Measurements from ENCODE around the gene RETSAT. TPM values are rescaled to one million over a fixed set of nuclear protein-coding genes. Genes with fewer than 3 reads are reported as not detected.

Gene RETSAT
- total and polyA plus RNA-seq, 2 of the 13 experiments (the other 11 are each of a cell fraction or from before 2014, with no cell fraction given): 46.7 to 61.0 TPM

GRCh38 chr2:85308896-85309555 is 45.3 kb downstream of the RETSAT start (continued):
- TF ChIP-seq, protein P1, sequence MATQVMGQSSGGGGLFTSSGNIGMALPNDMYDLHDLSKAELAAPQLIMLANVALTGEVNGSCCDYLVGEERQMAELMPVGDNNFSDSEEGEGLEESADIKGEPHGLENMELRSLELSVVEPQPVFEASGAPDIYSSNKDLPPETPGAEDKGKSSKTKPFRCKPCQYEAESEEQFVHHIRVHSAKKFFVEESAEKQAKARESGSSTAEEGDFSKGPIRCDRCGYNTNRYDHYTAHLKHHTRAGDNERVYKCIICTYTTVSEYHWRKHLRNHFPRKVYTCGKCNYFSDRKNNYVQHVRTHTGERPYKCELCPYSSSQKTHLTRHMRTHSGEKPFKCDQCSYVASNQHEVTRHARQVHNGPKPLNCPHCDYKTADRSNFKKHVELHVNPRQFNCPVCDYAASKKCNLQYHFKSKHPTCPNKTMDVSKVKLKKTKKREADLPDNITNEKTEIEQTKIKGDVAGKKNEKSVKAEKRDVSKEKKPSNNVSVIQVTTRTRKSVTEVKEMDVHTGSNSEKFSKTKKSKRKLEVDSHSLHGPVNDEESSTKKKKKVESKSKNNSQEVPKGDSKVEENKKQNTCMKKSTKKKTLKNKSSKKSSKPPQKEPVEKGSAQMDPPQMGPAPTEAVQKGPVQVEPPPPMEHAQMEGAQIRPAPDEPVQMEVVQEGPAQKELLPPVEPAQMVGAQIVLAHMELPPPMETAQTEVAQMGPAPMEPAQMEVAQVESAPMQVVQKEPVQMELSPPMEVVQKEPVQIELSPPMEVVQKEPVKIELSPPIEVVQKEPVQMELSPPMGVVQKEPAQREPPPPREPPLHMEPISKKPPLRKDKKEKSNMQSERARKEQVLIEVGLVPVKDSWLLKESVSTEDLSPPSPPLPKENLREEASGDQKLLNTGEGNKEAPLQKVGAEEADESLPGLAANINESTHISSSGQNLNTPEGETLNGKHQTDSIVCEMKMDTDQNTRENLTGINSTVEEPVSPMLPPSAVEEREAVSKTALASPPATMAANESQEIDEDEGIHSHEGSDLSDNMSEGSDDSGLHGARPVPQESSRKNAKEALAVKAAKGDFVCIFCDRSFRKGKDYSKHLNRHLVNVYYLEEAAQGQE (IDR thresholded peaks at IDR 0.05; ENCODE audit: borderline replicate concordance in 1 of 2, low read depth in 1 of 2, low read length in 2 of 2): no peak
- TF ChIP-seq ZHX2 (IDR thresholded peaks at IDR 0.05; ENCODE audit: low read depth) (no peak), ZHX2 (CRISPR knock-in tag; IDR thresholded peaks at IDR 0.05; ENCODE audit: borderline replicate concordance) (no peak), AGO1 (IDR thresholded peaks at IDR 0.05; ENCODE audit: low read depth, low read length, poor library complexity, severe bottlenecking) (peak; percentile 87), GATAD1 (CRISPR knock-in tag; IDR thresholded peaks at IDR 0.05) (0 out of 2 replicates have a peak, but pooled peaks have one; percentile 22), TEAD2 (CRISPR knock-in tag; IDR thresholded peaks at IDR 0.05) (no peak), ZIK1 (CRISPR knock-in tag; IDR thresholded peaks at IDR 0.05; ENCODE audit: borderline replicate concordance, low read depth) (no peak), TAF1 (CRISPR knock-in tag; IDR thresholded peaks at IDR 0.05) (no peak; the same call in 1 of the 2 replicates), POGZ (CRISPR knock-in tag; IDR thresholded peaks at IDR 0.05) (peak; percentile 48; the same call in 1 of the 2 replicates)

Measured in HepG2 (cell line).